ENCODE results near the gene RAD51B. TPM values are rescaled to one million over a fixed set of nuclear protein-coding genes. Genes with fewer than 3 reads are reported as not detected.

Gene RAD51B
- total and polyA plus RNA-seq, 9 of the 15 experiments (the other 6 are each of a cell fraction or from before 2014, with no cell fraction given) = 8.5 to 17.3 (median 11.3) TPM

- CTCF ChIA-PET (ENCODE audit: low intra/inter-chr PET ratio) = no interaction called here
- ATAC-seq (no peak), FAIRE-seq (no peak), DNase-seq (ENCODE audit: extremely low read depth in 1 of 4, low spot score in 3 of 4) (no peak)
- Histone ChIP-seq H3K9me1 (ENCODE audit: control insufficient read depth, insufficient read depth, low read length) (no peaks in the 10 kb centered on the region), H3K9me3 (replicated peaks; ENCODE audit: control insufficient read depth, insufficient read depth, low read depth, low read length) (no peaks in the 10 kb centered on the region), H3K4me3 (no peak overlapping the region), H3K27me3 (ENCODE audit: control insufficient read depth in 2 of 2, insufficient read depth in 2 of 2, low read length in 2 of 2) (no peaks in the 10 kb centered on the region), H3K36me3 (ENCODE audit: control insufficient read depth, insufficient read depth, low read length) (no peaks in the 10 kb centered on the region), H3K79me2 (ENCODE audit: control insufficient read depth, insufficient read depth, low read length) (no peaks in the 10 kb centered on the region), H3K9ac (ENCODE audit: insufficient read depth in 1 of 2, low read depth in 2 of 2, low read length in 2 of 2) (no peak overlapping the region), H3K27ac (ENCODE audit: extremely low read depth, low read depth, low read length) (peak overlapping the region; percentile 77; the same call in 1 of the 3 replicates), H2AFZ (ENCODE audit: low read depth, low read length) (no peak overlapping the region), H3K4me1 (replicated peaks in 1 of 2; ENCODE audit: control insufficient read depth in 2 of 2, insufficient read depth in 2 of 2, low read length in 2 of 2) (peaks cover 0 to 45% of the 10 kb centered on the region in 2 experiments; a peak in 3 of 5 replicates), H3K4me2 (ENCODE audit: insufficient read depth, low read length) (no peak overlapping the region), H4K20me1 (replicated peaks; ENCODE audit: control insufficient read depth, insufficient read depth, low read length) (no peaks in the 10 kb centered on the region; the same call in 1 of the 2 replicates)
- TF ChIP-seq IRF2 (CRISPR knock-in tag; IDR thresholded peaks at IDR 0.05) (no peak), ESRRB (CRISPR knock-in tag; IDR thresholded peaks at IDR 0.05; ENCODE audit: borderline replicate concordance) (no peak), EP400 (IDR thresholded peaks at IDR 0.05) (no peak), PTTG1 (tag; IDR thresholded peaks at IDR 0.05; ENCODE audit: low read depth) (no peak), SLC30A9 (CRISPR knock-in tag; IDR thresholded peaks at IDR 0.05) (no peak), ZNF395 (CRISPR knock-in tag; IDR thresholded peaks at IDR 0.05) (no peak), IFI16 (CRISPR knock-in tag; IDR thresholded peaks at IDR 0.05) (no peak), FOXP4 (CRISPR knock-in tag; IDR thresholded peaks at IDR 0.05; ENCODE audit: borderline replicate concordance) (no peak), DACH1 (IDR thresholded peaks at IDR 0.05; ENCODE audit: partially characterized antibody) (no peak), BACH1 (tag; IDR thresholded peaks at IDR 0.05) (no peak), TAL1 (IDR thresholded peaks at IDR 0.05) (no peak), ZFP1 (CRISPR knock-in tag; IDR thresholded peaks at IDR 0.05) (no peak), ZNF174 (CRISPR knock-in tag; IDR thresholded peaks at IDR 0.05) (no peak)
- in situ Hi-C loops (cut with MboI) (no loop called here), intact Hi-C loops (cut with micrococcal nuclease) (no loop called here)
- WGBS (ENCODE audit: insufficient coverage, low coverage, missing lambda C conversion rate) = 52% methylated on average over 2 of the region's 2 CpGs
- POLR2A ChIA-PET = no interaction called here
- no TSS peak for BruUV-seq (replicated peaks)
Measured at GRCh38 chr14:68211886-68212285, 392.3 kb downstream of the RAD51B start.

All from K562 (cell line).